Inflammatory macrophage treated with lipopolysaccharide for 4 hours (primary cell): ENCODE data around the gene UMODL1.

Source experiments
- DNase-seq: peaks from one replicate; pipeline ENCODE4 v3.0.0-alpha.2; 2020

Gene UMODL1

GRCh38 chr21:42140196-42140934 lies 69.2 kb downstream of the UMODL1 start:
- DNase-seq = peak; percentile 16

- no peak for DNase-seq
Observed at GRCh38 chr21:42141643-42142042, 70.5 kb downstream of the UMODL1 start.

- DNase-seq = no peak
Observed at GRCh38 chr21:42142141-42142540, 71.0 kb downstream of the UMODL1 start.

GRCh38 chr21:42142627-42143026 lies 71.5 kb downstream of the UMODL1 start:
- DNase-seq = peak; percentile 47

GRCh38 chr21:42143111-42143510 lies 72.0 kb downstream of the UMODL1 start:
- peak; percentile 43 for DNase-seq

GRCh38 chr21:42144221-42144620 lies 73.1 kb downstream of the UMODL1 start:
- DNase-seq = no peak

GRCh38 chr21:42144679-42145568 lies 73.8 kb downstream of the UMODL1 start:
- no peak for DNase-seq

- peak; percentile 60 for DNase-seq
Observed at GRCh38 chr21:42145569-42146272, 74.6 kb downstream of the UMODL1 start.

GRCh38 chr21:42146273-42146805 lies 75.2 kb downstream of the UMODL1 start:
- DNase-seq = no peak

GRCh38 chr21:42146821-42147220 lies 75.7 kb downstream of the UMODL1 start:
- DNase-seq = no peak

- DNase-seq = no peak
Observed at GRCh38 chr21:42147386-42148020, 76.4 kb downstream of the UMODL1 start.

- DNase-seq = no peak
Observed at GRCh38 chr21:42148097-42148496, 77.0 kb downstream of the UMODL1 start.

- DNase-seq = no peak
Observed at GRCh38 chr21:42148584-42148983, 77.5 kb downstream of the UMODL1 start.

- DNase-seq = no peak
Observed at GRCh38 chr21:42149656-42150473, 78.7 kb downstream of the UMODL1 start.

- DNase-seq = no peak
Observed at GRCh38 chr21:42150474-42151085, 79.5 kb downstream of the UMODL1 start.

GRCh38 chr21:42151148-42151947 lies 80.2 kb downstream of the UMODL1 start:
- no peak for DNase-seq

GRCh38 chr21:42151948-42152220 lies 80.8 kb downstream of the UMODL1 start:
- DNase-seq = no peak

GRCh38 chr21:42153046-42153686 lies 82.0 kb downstream of the UMODL1 start:
- no peak for DNase-seq

GRCh38 chr21:42153746-42154145 lies 82.6 kb downstream of the UMODL1 start:
- no peak for DNase-seq
